GM18517 (cell line): ENCODE measurements around the gene WDCP.
"Not testable (repeated sequence)": the region's sequence is repeated elsewhere in the genome, so short reads cannot be mapped to it uniquely, and the experiment has no call there.

Experiments used
- ATAC-seq: cut with Tn5 transposase; IDR thresholded peaks from one replicate; pipeline ENCODE4 v1.9.1; 2021; ENCODE audit warnings: mild to moderate bottlenecking, moderate library complexity; ENCODE audit not compliant: unreplicated experiment

The WDCP gene

GRCh38 chr2:24024018-24024417 is 23.2 kb downstream of the WDCP start:
- ATAC-seq: no peak

DNA sequence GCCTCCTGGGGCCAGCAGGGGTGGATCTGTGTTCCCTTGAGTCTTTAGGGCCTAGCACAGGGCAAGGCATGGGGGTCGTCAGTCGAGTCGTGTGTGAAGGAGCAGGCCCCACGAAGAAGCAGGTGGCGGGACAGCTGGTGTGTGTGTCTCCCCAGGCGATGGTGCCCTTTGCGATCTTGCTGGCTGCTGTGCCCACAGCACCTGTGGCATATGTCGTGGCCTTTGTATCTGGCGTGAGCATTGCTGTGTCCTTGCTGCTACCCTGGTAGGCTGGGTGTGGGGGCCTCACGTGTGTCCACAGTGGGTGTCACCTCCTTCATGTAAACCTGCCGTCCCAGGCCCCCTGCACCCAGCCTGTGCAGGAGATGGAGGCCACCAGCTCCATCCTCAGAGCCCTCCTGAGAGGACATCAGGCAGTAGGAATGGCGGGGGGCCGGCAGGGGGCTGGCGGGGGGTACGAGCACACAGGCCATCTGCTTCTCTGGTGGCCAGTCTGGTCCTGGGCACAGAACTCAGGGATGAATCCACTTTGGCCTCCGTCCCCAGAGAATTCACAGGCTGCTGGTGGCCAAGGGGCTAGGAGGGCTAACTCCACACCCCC is 24.1 kb downstream of the WDCP start:
- ATAC-seq: no peak

GRCh38 chr2:24022324-24022974 is 24.7 kb downstream of the WDCP start:
- no peak for ATAC-seq

GRCh38 chr2:24021122-24021998 is 25.8 kb downstream of the WDCP start:
- no peak for ATAC-seq

GRCh38 chr2:24020244-24020643 is 26.9 kb downstream of the WDCP start:
- no peak for ATAC-seq

GRCh38 chr2:24019729-24020128 is 27.5 kb downstream of the WDCP start:
- no peak for ATAC-seq

- no peak for ATAC-seq
Measured at GRCh38 chr2:24018241-24018640, 28.9 kb downstream of the WDCP start.

- no peak for ATAC-seq
Measured at GRCh38 chr2:24017711-24018110, 29.5 kb downstream of the WDCP start.

GRCh38 chr2:24016853-24017703 is 30.1 kb downstream of the WDCP start:
- ATAC-seq: no peak

- ATAC-seq: no peak
Measured at GRCh38 chr2:24016376-24016761, 30.8 kb downstream of the WDCP start.

DNA sequence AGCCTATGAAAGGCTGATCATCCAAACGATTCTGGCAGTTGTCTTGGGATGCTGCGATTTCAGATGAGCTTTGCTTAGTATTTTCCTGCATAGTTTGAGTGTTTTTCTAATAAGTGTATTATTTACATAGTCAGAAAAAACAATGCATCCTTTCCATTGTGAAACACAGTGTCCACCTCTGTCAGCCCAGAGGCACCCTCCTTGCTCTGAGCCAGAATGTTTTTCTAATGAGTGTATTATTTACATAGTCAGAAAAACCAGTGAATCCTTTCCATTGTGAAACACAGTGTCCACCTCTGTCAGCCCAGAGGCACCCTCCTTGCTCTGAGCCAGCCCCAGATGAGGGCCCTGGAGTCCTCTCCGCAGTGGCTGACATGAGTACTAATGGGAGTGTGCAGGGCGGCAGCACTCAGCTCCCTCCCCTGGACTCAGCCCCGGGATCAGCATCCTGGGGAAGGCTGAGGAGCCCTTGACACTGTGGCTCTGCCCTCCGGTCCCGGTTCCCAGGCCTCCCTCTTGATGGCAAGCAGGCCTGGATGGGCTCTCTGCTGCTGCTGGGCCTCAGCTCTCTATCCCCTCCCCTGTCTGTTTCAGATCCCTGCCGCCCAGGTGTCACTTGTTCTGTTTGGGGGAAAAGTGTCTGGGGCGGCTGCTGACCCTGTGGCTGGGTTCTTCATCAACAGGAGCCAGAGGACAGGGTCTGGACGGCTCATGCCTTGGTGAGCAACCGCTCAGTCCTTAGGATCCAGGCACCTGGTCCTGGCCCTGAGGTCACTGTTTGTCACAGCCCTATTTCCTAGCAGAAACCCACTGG is 31.4 kb downstream of the WDCP start:
- no peak for ATAC-seq

DNA sequence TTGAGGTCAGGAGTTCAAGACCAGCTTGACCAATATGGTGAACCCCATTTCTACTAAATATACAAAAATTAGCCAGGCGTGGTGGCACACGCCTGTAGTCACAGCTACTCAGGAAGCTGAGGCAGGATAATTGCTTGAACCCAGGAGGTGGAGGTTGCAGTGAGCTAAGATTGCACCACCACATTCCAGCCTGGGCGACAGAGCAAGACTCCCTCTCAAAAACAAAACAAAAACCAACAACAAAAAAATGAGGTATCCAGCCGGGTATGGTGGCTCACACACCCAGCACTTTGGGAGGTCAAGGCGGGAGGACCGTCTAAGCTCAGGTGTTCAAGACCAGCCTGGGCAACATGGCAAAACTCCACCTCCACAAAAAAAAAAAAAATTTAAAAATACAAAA is 32.3 kb downstream of the WDCP start:
- ATAC-seq: not testable (repeated sequence)

GRCh38 chr2:24012521-24013188 is 34.5 kb downstream of the WDCP start:
- no peak for ATAC-seq

DNA sequence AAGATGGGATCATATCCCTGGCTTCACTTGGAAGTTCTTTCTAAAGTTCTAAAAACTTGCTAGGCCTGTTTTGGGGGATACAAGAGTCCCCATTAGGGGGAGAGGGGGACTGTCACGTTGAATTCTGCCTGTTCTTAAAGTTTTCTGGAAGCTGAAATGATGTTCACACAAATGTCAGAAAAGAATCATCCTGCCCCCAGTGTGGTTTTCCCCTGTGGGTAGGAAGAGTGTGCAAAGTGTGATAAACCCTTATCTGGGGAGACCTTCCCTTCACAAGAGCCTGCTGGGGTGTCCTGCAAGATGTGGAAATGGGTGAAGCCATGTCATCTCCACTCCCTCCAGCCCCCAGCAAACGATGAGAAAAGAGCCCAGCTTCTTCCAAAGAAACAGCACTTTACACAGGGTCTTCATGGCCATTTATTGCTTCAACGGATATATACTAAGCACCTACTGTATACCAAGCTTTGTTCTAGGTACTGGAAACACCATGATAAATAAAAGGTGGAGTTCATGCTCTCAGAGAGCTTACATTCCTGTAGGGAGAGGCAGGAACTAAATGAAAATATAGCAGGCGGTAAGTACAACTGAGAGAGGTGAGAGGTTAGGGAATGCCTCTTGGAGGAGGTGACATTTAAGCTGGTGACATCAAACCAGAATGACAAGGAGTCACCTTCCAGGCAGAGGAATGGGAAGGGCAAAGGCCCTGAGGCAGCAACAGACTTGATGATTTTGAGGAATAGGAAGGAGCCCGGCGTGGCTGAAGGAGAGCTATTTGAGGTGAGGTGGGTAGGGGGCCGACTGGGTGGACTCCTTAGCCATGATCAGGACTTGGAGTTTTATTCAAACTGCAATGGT is 35.7 kb downstream of the WDCP start:
- ATAC-seq: no peak

GRCh38 chr2:24010477-24011249 is 36.5 kb downstream of the WDCP start:
- no peak for ATAC-seq

- no peak for ATAC-seq
Measured at GRCh38 chr2:24009680-24010476, 37.3 kb downstream of the WDCP start, which contains the start of gene MFSD2B. MFSD2B (plus strand) TSS chr2:24010085; CDS start chr2:24010097, 12 bp downstream.

GRCh38 chr2:24009367-24009679 is 37.9 kb downstream of the WDCP start:
- no peak for ATAC-seq
